ENCODE data around the gene TMEM131. TPM values are rescaled to one million over a fixed set of nuclear protein-coding genes. Genes with fewer than 3 reads are reported as not detected.
"Not testable (repeated sequence)": the region's sequence is repeated elsewhere in the genome, so short reads cannot be mapped to it uniquely, and the experiment has no call there.

Gene TMEM131
- total RNA-seq, 2 experiments from 2014 or later, result 17.4 to 32.3 TPM

- POLR2A ChIA-PET; H3K9me3 ChIP-seq (ENCODE audit: low read length); H4K20me1 ChIP-seq (ENCODE audit: insufficient read depth, low read length); H3K79me2 ChIP-seq (ENCODE audit: insufficient read depth, low read depth, low read length); CTCF ChIA-PET (ENCODE audit: unreplicated experiment); BruUV-seq (replicated peaks); H3K4me2 ChIP-seq (ENCODE audit: low read length); DNase-seq (ENCODE audit: low spot score); intact Hi-C loops (cut with micrococcal nuclease; ENCODE audit: unreplicated experiment); H2AFZ ChIP-seq (ENCODE audit: low read length); H3K4me3 ChIP-seq (ENCODE audit: low read depth, low read length, poor library complexity, severe bottlenecking); H3K27ac ChIP-seq (ENCODE audit: low read depth, low read length, poor library complexity, severe bottlenecking); H3K4me1 ChIP-seq (ENCODE audit: insufficient read depth, low read length, poor library complexity, severe bottlenecking); H3K9me2 ChIP-seq (ENCODE audit: insufficient read depth, low read length): not testable (repeated sequence)
- H3K36me3 ChIP-seq (ENCODE audit: insufficient read depth, low read length), result peaks cover 13% of the 10 kb centered on the region
Measured at GRCh38 chr2:97827013-97827412, 168.7 kb downstream of the TMEM131 start.

DNA sequence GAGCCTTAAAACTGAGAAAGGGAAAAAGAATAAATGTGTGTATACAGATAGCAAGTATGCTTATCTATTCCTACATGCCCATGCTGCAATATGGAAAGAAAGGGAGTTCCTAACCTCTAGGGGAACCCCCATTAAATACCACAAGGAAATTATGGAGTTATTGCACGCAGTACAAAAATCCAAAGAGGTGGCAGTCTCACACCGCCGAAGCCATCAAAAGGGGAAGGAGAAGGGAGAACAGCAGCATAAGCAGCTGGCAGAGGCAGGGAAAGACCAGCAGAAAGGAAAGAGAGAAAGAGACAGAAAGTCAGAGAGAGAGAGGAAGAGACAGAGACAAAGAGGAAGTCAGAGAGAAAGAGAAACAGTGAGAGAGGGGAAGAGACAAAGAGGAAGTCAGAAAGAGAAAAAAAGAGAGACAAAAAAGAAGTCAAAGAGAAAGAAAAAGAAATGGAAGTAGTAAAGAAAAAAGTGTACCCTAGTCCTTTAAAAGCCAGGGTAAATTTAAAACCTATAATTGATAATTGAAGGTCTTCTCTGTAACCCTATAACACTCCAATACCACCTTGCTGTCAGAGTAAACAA lies 169.4 kb downstream of the TMEM131 start:
- POLR2A ChIA-PET; H3K9me2 ChIP-seq (ENCODE audit: insufficient read depth, low read length); H2AFZ ChIP-seq (ENCODE audit: low read length); H3K4me1 ChIP-seq (ENCODE audit: insufficient read depth, low read length, poor library complexity, severe bottlenecking); BruUV-seq (replicated peaks); DNase-seq (ENCODE audit: low spot score); H3K27ac ChIP-seq (ENCODE audit: low read depth, low read length, poor library complexity, severe bottlenecking); CTCF ChIA-PET (ENCODE audit: unreplicated experiment); H4K20me1 ChIP-seq (ENCODE audit: insufficient read depth, low read length); H3K79me2 ChIP-seq (ENCODE audit: insufficient read depth, low read depth, low read length); H3K4me3 ChIP-seq (ENCODE audit: low read depth, low read length, poor library complexity, severe bottlenecking); H3K9me3 ChIP-seq (ENCODE audit: low read length); intact Hi-C loops (cut with micrococcal nuclease; ENCODE audit: unreplicated experiment): not testable (repeated sequence)
- Histone ChIP-seq H3K36me3 (ENCODE audit: insufficient read depth, low read length) (peaks cover 12% of the 10 kb centered on the region; the same call in 1 of the 2 replicates), H3K4me2 (ENCODE audit: low read length) (peak overlapping the region; percentile 20; the same call in 1 of the 2 replicates)

- CTCF ChIA-PET (ENCODE audit: unreplicated experiment); intact Hi-C loops (cut with micrococcal nuclease; ENCODE audit: unreplicated experiment); H3K9me2 ChIP-seq (ENCODE audit: insufficient read depth, low read length); H2AFZ ChIP-seq (ENCODE audit: low read length); H3K4me2 ChIP-seq (ENCODE audit: low read length); H3K4me3 ChIP-seq (ENCODE audit: low read depth, low read length, poor library complexity, severe bottlenecking); H3K27ac ChIP-seq (ENCODE audit: low read depth, low read length, poor library complexity, severe bottlenecking); H3K4me1 ChIP-seq (ENCODE audit: insufficient read depth, low read length, poor library complexity, severe bottlenecking); DNase-seq (ENCODE audit: low spot score); H3K36me3 ChIP-seq (ENCODE audit: insufficient read depth, low read length); H4K20me1 ChIP-seq (ENCODE audit: insufficient read depth, low read length); H3K9me3 ChIP-seq (ENCODE audit: low read length); BruUV-seq (replicated peaks); H3K79me2 ChIP-seq (ENCODE audit: insufficient read depth, low read depth, low read length): not testable (repeated sequence)
- POLR2A ChIA-PET, result interaction anchor here (0.5 kb wide), 1 partner anchor 14 kb away, joined by 3 read pairs; no protein-coding TSS in a partner anchor
Measured at GRCh38 chr2:97824011-97824410, 171.7 kb downstream of the TMEM131 start.

- POLR2A ChIA-PET; H3K4me2 ChIP-seq (ENCODE audit: low read length); H4K20me1 ChIP-seq (ENCODE audit: insufficient read depth, low read length); DNase-seq (ENCODE audit: low spot score); H3K36me3 ChIP-seq (ENCODE audit: insufficient read depth, low read length); H3K9me2 ChIP-seq (ENCODE audit: insufficient read depth, low read length); BruUV-seq (replicated peaks); H3K27ac ChIP-seq (ENCODE audit: low read depth, low read length, poor library complexity, severe bottlenecking); H2AFZ ChIP-seq (ENCODE audit: low read length); H3K9me3 ChIP-seq (ENCODE audit: low read length); H3K4me3 ChIP-seq (ENCODE audit: low read depth, low read length, poor library complexity, severe bottlenecking); CTCF ChIA-PET (ENCODE audit: unreplicated experiment); H3K4me1 ChIP-seq (ENCODE audit: insufficient read depth, low read length, poor library complexity, severe bottlenecking); intact Hi-C loops (cut with micrococcal nuclease; ENCODE audit: unreplicated experiment); H3K79me2 ChIP-seq (ENCODE audit: insufficient read depth, low read depth, low read length): not testable (repeated sequence)
Measured at GRCh38 chr2:97821862-97822261, 173.9 kb downstream of the TMEM131 start.
